ENCODE results near the gene OR52L1.

GRCh38 chr11:6030708-6031405 is 44.1 kb upstream of the OR52L1 start, which contains the start of gene OR56A1:
- TF ChIP-seq POLR2A (IDR thresholded peaks at IDR 0.05) (no peak), CTCF (IDR thresholded peaks at IDR 0.05) (no peak)

Data from breast epithelium (tissue), 3 donors.